ENCODE measurements around the gene REC114.
"Not testable (repeated sequence)": the region's sequence is repeated elsewhere in the genome, so short reads cannot be mapped to it uniquely, and the experiment has no call there.

GRCh38 chr15:73431329-73431728 is 11.6 kb upstream of the REC114 start:
- not testable (repeated sequence) for TF ChIP-seq GATA2 (IDR thresholded peaks at IDR 0.05; ENCODE audit: insufficient read depth, insufficient read length, low read depth, low read length); FOS (IDR thresholded peaks at IDR 0.05; ENCODE audit: borderline replicate concordance, insufficient read depth, low read length); EZH2 (IDR thresholded peaks at IDR 0.05; ENCODE audit: borderline replicate concordance, low read depth, low read length, severe bottlenecking); POLR2A (IDR thresholded peaks at IDR 0.05; ENCODE audit: low read depth, low read length)
- TF ChIP-seq, protein P1, sequence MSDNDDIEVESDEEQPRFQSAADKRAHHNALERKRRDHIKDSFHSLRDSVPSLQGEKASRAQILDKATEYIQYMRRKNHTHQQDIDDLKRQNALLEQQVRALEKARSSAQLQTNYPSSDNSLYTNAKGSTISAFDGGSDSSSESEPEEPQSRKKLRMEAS (IDR thresholded peaks at IDR 0.05; ENCODE audit: insufficient read depth, insufficient read length): not testable (repeated sequence)
- TF ChIP-seq, protein P2, sequence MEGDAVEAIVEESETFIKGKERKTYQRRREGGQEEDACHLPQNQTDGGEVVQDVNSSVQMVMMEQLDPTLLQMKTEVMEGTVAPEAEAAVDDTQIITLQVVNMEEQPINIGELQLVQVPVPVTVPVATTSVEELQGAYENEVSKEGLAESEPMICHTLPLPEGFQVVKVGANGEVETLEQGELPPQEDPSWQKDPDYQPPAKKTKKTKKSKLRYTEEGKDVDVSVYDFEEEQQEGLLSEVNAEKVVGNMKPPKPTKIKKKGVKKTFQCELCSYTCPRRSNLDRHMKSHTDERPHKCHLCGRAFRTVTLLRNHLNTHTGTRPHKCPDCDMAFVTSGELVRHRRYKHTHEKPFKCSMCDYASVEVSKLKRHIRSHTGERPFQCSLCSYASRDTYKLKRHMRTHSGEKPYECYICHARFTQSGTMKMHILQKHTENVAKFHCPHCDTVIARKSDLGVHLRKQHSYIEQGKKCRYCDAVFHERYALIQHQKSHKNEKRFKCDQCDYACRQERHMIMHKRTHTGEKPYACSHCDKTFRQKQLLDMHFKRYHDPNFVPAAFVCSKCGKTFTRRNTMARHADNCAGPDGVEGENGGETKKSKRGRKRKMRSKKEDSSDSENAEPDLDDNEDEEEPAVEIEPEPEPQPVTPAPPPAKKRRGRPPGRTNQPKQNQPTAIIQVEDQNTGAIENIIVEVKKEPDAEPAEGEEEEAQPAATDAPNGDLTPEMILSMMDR (IDR thresholded peaks at IDR 0.05; ENCODE audit: extremely low read depth in 1 of 2, insufficient read depth in 1 of 2, low read depth in 1 of 2, low read length in 2 of 2): not testable (repeated sequence)
